Measurements from ENCODE around the gene PDCD7.

Gene PDCD7

GRCh38 chr15:65071381-65071811 lies 62.2 kb downstream of the PDCD7 start:
- no peak for DNase-seq

- no peak for DNase-seq
Measured at GRCh38 chr15:65069779-65070546, 63.6 kb downstream of the PDCD7 start.

GRCh38 chr15:65069179-65069578 lies 64.4 kb downstream of the PDCD7 start:
- no peak for DNase-seq

- DNase-seq = no peak
Measured at GRCh38 chr15:65068403-65068788, 65.2 kb downstream of the PDCD7 start.

DNA sequence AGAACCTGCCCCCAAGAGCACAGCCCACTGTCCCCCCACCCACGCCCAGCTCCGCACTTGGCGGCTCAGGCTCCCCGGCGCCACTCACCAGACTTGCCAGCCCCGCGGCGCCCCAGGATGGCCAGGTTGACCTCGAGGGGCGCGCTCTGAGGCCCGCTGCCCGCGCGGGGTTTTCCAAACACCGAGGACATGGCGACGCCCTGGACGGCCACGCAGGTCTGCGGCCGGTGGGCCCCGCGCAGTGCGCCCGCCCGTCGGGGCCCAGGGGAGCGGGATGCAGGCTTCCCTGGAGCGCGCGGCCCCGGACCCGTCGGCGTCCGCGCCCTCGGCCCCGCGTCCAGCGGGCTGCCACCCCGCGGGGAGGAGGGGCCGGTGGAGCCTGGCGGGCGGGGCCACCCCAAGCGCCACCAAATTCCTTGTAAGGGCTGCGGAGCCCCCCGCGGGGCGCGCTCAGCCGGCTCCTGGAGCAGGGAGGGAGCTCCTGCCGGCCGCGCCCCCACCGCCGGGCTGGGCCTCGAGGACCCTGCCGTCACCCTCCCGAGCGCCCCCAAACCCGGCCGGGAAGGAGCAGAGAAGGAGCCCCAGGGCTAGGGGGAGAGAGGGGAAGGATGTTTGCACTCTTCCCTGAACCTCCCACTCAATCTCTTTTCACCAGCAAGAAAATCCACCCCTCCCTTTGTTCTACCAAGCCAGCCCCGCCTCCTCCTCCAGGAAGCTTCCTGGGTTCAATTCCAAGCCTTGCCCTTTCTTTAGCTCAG lies 65.8 kb downstream of the PDCD7 start, which contains the start of gene RASL12:
Gene RASL12, minus strand, starts transcription at position 347 of the 758 bp plus-strand sequence. Its CDS starts 156 bp downstream, at position 191.
- no peak for DNase-seq
